Measurements from ENCODE around the gene PRKAB1.

The PRKAB1 gene

DNA sequence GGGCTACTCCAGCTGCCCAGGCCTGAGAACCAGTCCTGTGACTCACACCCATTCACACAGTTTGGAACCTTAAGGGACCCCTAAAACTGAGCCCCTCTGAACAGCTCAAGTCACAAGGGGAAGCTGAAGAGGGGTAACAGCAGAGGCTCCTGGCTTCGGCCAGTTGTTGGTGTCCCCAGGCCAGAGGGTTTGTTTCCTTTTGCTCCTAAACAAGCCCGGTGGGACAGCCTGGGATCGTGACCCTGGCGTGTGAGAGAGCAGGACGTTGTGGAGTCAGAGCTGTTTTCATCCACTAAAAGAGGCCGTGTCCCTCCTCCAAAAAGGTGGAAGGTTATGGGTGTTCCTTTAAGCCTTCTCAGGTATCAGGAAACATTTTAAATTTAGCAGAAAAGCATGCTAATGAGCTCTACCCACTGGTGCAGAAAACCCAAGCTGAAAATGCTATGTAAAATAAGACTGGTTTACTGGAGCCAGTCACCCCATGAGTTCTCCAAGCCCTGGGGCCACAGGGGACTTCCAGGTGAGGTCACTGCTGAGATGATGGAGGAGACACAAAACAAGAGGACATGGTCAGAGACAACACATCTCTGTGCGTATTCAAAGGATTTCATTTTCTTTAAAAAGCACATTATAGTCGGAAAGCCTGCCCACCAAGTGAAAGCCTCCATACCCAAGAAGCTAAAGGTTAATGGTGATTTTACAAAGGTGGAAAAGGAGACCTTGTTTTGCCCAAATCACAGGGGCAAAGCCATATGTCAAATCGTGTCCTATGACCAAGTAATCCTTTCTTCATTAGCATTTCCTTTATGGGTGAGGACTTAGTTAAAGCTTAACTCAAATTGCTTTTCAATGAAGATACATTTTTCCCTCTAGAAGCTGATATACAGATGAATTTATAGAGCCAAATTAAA, 14.1 kb downstream of the PRKAB1 start:
- in situ Hi-C loops (cut with HindIII; ENCODE audit: low sequenced_read_pairs): no loop called here
- TF ChIP-seq, protein P1, sequence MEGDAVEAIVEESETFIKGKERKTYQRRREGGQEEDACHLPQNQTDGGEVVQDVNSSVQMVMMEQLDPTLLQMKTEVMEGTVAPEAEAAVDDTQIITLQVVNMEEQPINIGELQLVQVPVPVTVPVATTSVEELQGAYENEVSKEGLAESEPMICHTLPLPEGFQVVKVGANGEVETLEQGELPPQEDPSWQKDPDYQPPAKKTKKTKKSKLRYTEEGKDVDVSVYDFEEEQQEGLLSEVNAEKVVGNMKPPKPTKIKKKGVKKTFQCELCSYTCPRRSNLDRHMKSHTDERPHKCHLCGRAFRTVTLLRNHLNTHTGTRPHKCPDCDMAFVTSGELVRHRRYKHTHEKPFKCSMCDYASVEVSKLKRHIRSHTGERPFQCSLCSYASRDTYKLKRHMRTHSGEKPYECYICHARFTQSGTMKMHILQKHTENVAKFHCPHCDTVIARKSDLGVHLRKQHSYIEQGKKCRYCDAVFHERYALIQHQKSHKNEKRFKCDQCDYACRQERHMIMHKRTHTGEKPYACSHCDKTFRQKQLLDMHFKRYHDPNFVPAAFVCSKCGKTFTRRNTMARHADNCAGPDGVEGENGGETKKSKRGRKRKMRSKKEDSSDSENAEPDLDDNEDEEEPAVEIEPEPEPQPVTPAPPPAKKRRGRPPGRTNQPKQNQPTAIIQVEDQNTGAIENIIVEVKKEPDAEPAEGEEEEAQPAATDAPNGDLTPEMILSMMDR (IDR thresholded peaks at IDR 0.05; ENCODE audit: low read depth, low read length): no peak

DNA sequence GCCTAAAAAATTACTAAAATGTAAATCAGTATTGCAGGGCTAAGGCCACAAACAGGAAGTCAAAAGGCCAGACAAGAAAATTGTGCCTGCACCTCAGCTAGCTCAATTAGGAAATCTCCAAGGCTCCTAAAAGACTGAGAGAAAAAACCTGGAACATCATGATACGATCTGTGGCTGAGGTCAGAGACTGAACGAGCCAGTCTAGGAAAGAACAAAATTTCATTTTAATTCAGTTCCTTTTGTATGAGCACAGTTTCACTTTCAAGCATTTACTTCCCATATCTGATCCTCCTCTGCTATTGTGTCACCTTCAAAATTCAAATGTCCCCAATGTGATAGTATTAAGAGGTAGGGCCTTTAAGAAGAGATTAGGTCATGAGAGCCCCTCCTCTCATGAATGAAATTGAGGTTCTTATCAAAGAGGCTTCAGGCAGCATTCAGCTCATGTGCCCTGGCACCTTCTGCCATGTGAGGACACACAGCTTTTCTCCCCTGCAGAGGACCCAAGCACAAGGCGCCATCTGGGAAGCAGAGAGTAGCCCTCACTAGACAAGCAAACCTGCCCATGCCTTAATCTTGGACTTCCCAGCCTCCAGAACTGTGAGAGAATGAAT, 14.8 kb downstream of the PRKAB1 start:
- in situ Hi-C loops (cut with HindIII; ENCODE audit: low sequenced_read_pairs): no loop called here
- TF ChIP-seq, protein P1 (IDR thresholded peaks at IDR 0.05; ENCODE audit: low read depth, low read length): no peak
- H3K4me3 ChIP-seq (ENCODE audit: low read depth, low read length): no peak overlapping the region
- DNase-seq (ENCODE audit: low read depth, low spot score): no peak

More for the DNA sequence above, 14.1 kb downstream of the PRKAB1 start:
- no peak for DNase-seq (ENCODE audit: low read depth, low spot score)
- no peak overlapping the region for H3K4me3 ChIP-seq (ENCODE audit: low read depth, low read length)

- no peak overlapping the region for H3K4me3 ChIP-seq (ENCODE audit: low read depth, low read length)
- peak; percentile 46 for DNase-seq (ENCODE audit: low read depth, low spot score)
- TF ChIP-seq, protein P1 (IDR thresholded peaks at IDR 0.05; ENCODE audit: low read depth, low read length): no peak
- in situ Hi-C loops (cut with HindIII; ENCODE audit: low sequenced_read_pairs): no loop called here
Observed at GRCh38 chr12:119683413-119683812, 15.5 kb downstream of the PRKAB1 start.

- no peak for DNase-seq (ENCODE audit: low read depth, low spot score)
- TF ChIP-seq, protein P1 (IDR thresholded peaks at IDR 0.05; ENCODE audit: low read depth, low read length): no peak
- in situ Hi-C loops (cut with HindIII; ENCODE audit: low sequenced_read_pairs): no loop called here
- no peak overlapping the region for H3K4me3 ChIP-seq (ENCODE audit: low read depth, low read length)
Observed at GRCh38 chr12:119683816-119684215, 15.9 kb downstream of the PRKAB1 start.

DNA sequence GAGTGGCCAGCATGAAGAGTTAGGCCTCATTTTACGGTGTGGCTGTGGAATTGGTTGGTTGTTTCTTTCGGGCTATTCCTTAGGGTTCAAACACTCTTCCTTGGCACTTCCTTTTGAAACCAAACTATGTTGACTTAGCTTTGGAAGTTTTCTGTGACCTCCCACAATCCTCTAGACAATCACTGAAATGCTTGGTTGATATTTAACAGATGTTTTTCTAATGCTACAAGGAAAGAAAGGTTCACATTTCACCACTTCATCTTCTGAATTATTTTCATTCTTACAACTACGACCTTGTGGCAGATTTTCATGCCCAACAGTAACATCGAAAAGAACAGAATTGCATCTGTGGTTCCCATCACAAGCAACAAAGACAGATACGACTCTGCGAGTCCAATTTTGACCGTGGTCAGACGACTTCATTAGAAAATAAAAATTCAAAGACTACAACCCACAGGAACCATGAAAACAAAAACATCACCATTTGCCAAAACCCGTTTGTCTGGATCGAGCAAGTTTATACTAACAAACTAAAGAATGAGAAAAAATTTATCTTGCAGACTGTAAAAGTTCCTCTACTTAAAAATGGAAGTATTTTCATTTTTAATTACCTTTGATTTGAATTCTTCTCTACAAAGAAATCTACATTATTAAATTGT, 16.9 kb downstream of the PRKAB1 start:
- DNase-seq (ENCODE audit: low read depth, low spot score): no peak
- in situ Hi-C loops (cut with HindIII; ENCODE audit: low sequenced_read_pairs): no loop called here
- TF ChIP-seq, protein P1 (IDR thresholded peaks at IDR 0.05; ENCODE audit: low read depth, low read length): no peak
- no peak overlapping the region for H3K4me3 ChIP-seq (ENCODE audit: low read depth, low read length)

GRCh38 chr12:119685375-119685774, 17.4 kb downstream of the PRKAB1 start:
- no peak for DNase-seq (ENCODE audit: low read depth, low spot score)

More at GRCh38 chr12:119685375-119685774, 17.4 kb downstream of the PRKAB1 start:
- in situ Hi-C loops (cut with HindIII; ENCODE audit: low sequenced_read_pairs): no loop called here
- no peak overlapping the region for H3K4me3 ChIP-seq (ENCODE audit: low read depth, low read length)
- TF ChIP-seq, protein P1 (IDR thresholded peaks at IDR 0.05; ENCODE audit: low read depth, low read length): no peak

Data from astrocyte of the spinal cord (primary cell).